Liver (tissue), 9 donors: Measurements from ENCODE around the gene CRAMP1. TPM values are rescaled to one million over a fixed set of nuclear protein-coding genes. Genes with fewer than 3 reads are reported as not detected.

ENCODE experiments used
- DNase-seq: peaks from one replicate; pipeline ENCODE4 v3.0.0-alpha.2; 2017; ENCODE audit warnings: low spot score
- H3K27ac ChIP-seq, 2 donors: one replicate each; pipeline ENCODE4 v1.7.0; 2013; ENCODE audit warnings: inconsistent platforms in 2 of 2, low read length in 2 of 2, control low read depth in 1 of 2, low read depth in 1 of 2, mild to moderate bottlenecking in 1 of 2
- H3K27me3 ChIP-seq, 4 donors: one replicate each; pipeline versions ENCODE4 v1.6.1 to v1.7.0; 2013; ENCODE audit warnings: low read length in 3 of 4, inconsistent platforms in 1 of 4, mild to moderate bottlenecking in 1 of 4, moderate library complexity in 1 of 4; ENCODE audit not compliant: control insufficient read depth in 4 of 4, insufficient read depth in 4 of 4
- H3K36me3 ChIP-seq, 4 donors: one replicate each; pipeline versions ENCODE4 v1.6.1 to v1.7.0; 2013; ENCODE audit warnings: low read length in 3 of 4, mild to moderate bottlenecking in 3 of 4, low read depth in 1 of 4, moderate library complexity in 1 of 4; ENCODE audit not compliant: control insufficient read depth in 4 of 4, insufficient read depth in 3 of 4
- H3K4me1 ChIP-seq, 4 donors: one replicate each; pipeline versions ENCODE4 v1.6.1 to v1.7.0; 2013; ENCODE audit warnings: low read length in 3 of 4, mild to moderate bottlenecking in 3 of 4, moderate library complexity in 1 of 4; ENCODE audit not compliant: control insufficient read depth in 4 of 4, insufficient read depth in 4 of 4
- H3K4me3 ChIP-seq, 3 donors: one replicate each; pipeline versions ENCODE4 v1.6.1 to v1.7.0; 2013; ENCODE audit warnings: low read length in 3 of 3, control low read depth in 1 of 3, low read depth in 1 of 3, mild to moderate bottlenecking in 1 of 3
- H3K9ac ChIP-seq, 2 donors: one replicate each; pipeline ENCODE4 v1.7.0; 2013; ENCODE audit warnings: low read length in 2 of 2, mild to moderate bottlenecking in 2 of 2, moderate library complexity in 2 of 2, control low read depth in 1 of 2, low read depth in 1 of 2
- H3K9me3 ChIP-seq, 4 donors: one replicate each; pipeline versions ENCODE4 v1.6.1 to v1.7.0; 2013; ENCODE audit warnings: low read length in 3 of 4; ENCODE audit not compliant: control insufficient read depth in 4 of 4
- CTCF ChIP-seq: fragments of 150-350 bp; IDR thresholded peaks from 2 replicates; pipeline ENCODE4 v1.5.1; 2017; ENCODE audit warnings: improper control_type of control experiment, low read depth, low read length; ENCODE audit not compliant: missing input control
- EGR1 ChIP-seq, 2 donors: IDR thresholded peaks; 2 replicates each; pipeline ENCODE4 v1.6.1; 2016 to 2018; ENCODE audit warnings: antibody characterized with exemption in 2 of 2, low read depth in 2 of 2
- FOXA1 ChIP-seq: IDR thresholded peaks from 2 replicates; pipeline ENCODE4 v1.6.1; 2016; ENCODE audit warnings: antibody characterized with exemption
- FOXA2 ChIP-seq: IDR thresholded peaks from 2 replicates; pipeline ENCODE4 v1.6.1; 2016; ENCODE audit warnings: antibody characterized with exemption
- GABPA ChIP-seq, 2 donors: IDR thresholded peaks in 1 of 2; conservative IDR thresholded peaks in 1 of 2; 2 replicates each; pipeline ENCODE4 v1.6.1; 2016; ENCODE audit warnings: antibody characterized with exemption in 2 of 2, mild to moderate bottlenecking in 1 of 2, moderate library complexity in 1 of 2
- JUND ChIP-seq, 2 donors: IDR thresholded peaks; 2 replicates each; pipeline ENCODE4 v1.6.1; 2016; ENCODE audit warnings: antibody characterized with exemption in 2 of 2
- NR2F2 ChIP-seq: IDR thresholded peaks from 2 replicates; pipeline ENCODE4 v1.6.1; 2016; ENCODE audit warnings: antibody characterized with exemption
- RAD21 ChIP-seq, 2 donors: IDR thresholded peaks; 2 replicates each; pipeline ENCODE4 v1.6.1; 2016; ENCODE audit warnings: antibody characterized with exemption in 2 of 2, mild to moderate bottlenecking in 2 of 2
- REST ChIP-seq: IDR thresholded peaks from 2 replicates; pipeline ENCODE4 v1.6.1; 2016; ENCODE audit warnings: antibody characterized with exemption, mild to moderate bottlenecking
- RXRA ChIP-seq, 2 donors: IDR thresholded peaks; 2 replicates each; pipeline ENCODE4 v1.6.1; 2017 to 2018; ENCODE audit warnings: antibody characterized with exemption in 2 of 2, mild to moderate bottlenecking in 1 of 2
- SP1 ChIP-seq: IDR thresholded peaks from 2 replicates; pipeline ENCODE4 v1.6.1; 2018; ENCODE audit warnings: antibody characterized with exemption, mild to moderate bottlenecking
- TAF1 ChIP-seq: conservative IDR thresholded peaks from 2 replicates; pipeline ENCODE4 v1.6.1; 2016; ENCODE audit warnings: antibody characterized with exemption, mild to moderate bottlenecking
- WGBS: extraction: QIAGEN DNeasy Blood & Tissue Kit; methylation state at CpG from one replicate; pipeline ENCODE4 v1.1.7; 2013; 5-methylcytosine and 5-hydroxymethylcytosine counted together
- polyA plus RNA-seq, 2 donors: library from polyadenylated mRNA; stranded (reverse) in 1 of 2; unstranded in 1 of 2; fragments of 200-250 nt in 1 of 2; fragments of >200 nt in 1 of 2; fragmentation: Nextera tagmentation in 1 of 2; extraction: Ambion mirVana in 1 of 2; gene quantifications; one replicate each; pipeline versions ENCODE4 v1.2.1 to v1.2.3, GENCODE V29; 2013 to 2015
- total RNA-seq, 2 donors: library from RNA; depleted of rRNA; stranded (reverse); fragments of >200 nt; gene quantifications; one replicate each; pipeline ENCODE4 v1.2.3, GENCODE V29; 2014
- TF ChIP-seq, protein P1 (sequence below): IDR thresholded peaks from 2 replicates; pipeline ENCODE4 v1.6.1; 2016; ENCODE audit warnings: antibody characterized with exemption
- TF ChIP-seq, protein P2 (sequence below): IDR thresholded peaks from 2 replicates; pipeline ENCODE4 v1.6.1; 2016; ENCODE audit warnings: antibody characterized with exemption
- TF ChIP-seq, protein P3 (sequence below): IDR thresholded peaks from 2 replicates; pipeline ENCODE4 v1.6.1; 2016; ENCODE audit warnings: antibody characterized with exemption
- donor health status: healthy.
- donor health status: healthy.
- donor health status: healthy.
- donor health status: healthy.
- donor health status: healthy.

CRAMP1 gene
- total and polyA plus RNA-seq, 4 donors: 1.1 to 6.4 (median 4.2) TPM

- TF ChIP-seq RAD21 (IDR thresholded peaks at IDR 0.05) (no peak), NR2F2 (no peak)
These were observed 43.2 kb downstream of the CRAMP1 start (continued) for GRCh38 chr16:1655269-1655807.

- Histone ChIP-seq H3K4me3 (no peak overlapping the region), H3K36me3 (peaks cover 13 to 68% (median 39%) of the 10 kb centered on the region in 4 donors), H3K9ac (no peak overlapping the region), H3K9me3 (no peaks in the 10 kb centered on the region), H3K4me1 (no peaks in the 10 kb centered on the region), H3K27ac (no peak overlapping the region), H3K27me3 (no peaks in the 10 kb centered on the region)
- 97% methylated on average over 52 of the region's 52 CpGs for WGBS
- no peak for TF ChIP-seq EGR1 (IDR thresholded peaks at IDR 0.05; ENCODE audit: low read depth in 2 of 2)
- no peak for TF ChIP-seq RXRA (IDR thresholded peaks at IDR 0.05)
- TF ChIP-seq, protein P1, sequence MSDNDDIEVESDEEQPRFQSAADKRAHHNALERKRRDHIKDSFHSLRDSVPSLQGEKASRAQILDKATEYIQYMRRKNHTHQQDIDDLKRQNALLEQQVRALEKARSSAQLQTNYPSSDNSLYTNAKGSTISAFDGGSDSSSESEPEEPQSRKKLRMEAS: no peak
- TF ChIP-seq TAF1: no peak
- no peak for TF ChIP-seq CTCF
- no peak for TF ChIP-seq SP1
- TF ChIP-seq GABPA (IDR thresholded peaks at IDR 0.05 in 1 of 2, conservative IDR thresholded peaks at IDR 0.05 in 1 of 2): no peak
- TF ChIP-seq REST: no peak
- TF ChIP-seq RAD21 (IDR thresholded peaks at IDR 0.05): no peak
- TF ChIP-seq, protein P2, sequence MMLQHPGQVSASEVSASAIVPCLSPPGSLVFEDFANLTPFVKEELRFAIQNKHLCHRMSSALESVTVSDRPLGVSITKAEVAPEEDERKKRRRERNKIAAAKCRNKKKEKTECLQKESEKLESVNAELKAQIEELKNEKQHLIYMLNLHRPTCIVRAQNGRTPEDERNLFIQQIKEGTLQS: no peak
- TF ChIP-seq FOXA1: no peak
- TF ChIP-seq, protein P3, sequence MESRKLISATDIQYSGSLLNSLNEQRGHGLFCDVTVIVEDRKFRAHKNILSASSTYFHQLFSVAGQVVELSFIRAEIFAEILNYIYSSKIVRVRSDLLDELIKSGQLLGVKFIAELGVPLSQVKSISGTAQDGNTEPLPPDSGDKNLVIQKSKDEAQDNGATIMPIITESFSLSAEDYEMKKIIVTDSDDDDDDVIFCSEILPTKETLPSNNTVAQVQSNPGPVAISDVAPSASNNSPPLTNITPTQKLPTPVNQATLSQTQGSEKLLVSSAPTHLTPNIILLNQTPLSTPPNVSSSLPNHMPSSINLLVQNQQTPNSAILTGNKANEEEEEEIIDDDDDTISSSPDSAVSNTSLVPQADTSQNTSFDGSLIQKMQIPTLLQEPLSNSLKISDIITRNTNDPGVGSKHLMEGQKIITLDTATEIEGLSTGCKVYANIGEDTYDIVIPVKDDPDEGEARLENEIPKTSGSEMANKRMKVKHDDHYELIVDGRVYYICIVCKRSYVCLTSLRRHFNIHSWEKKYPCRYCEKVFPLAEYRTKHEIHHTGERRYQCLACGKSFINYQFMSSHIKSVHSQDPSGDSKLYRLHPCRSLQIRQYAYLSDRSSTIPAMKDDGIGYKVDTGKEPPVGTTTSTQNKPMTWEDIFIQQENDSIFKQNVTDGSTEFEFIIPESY: no peak
- no peak for TF ChIP-seq JUND (IDR thresholded peaks at IDR 0.05)
- TF ChIP-seq FOXA2: no peak
- DNase-seq: no peak
These were observed 44.0 kb downstream of the CRAMP1 start for GRCh38 chr16:1655909-1656807.
